Ascending aorta (tissue), 2 donors: ENCODE data around the gene BTBD2. TPM values are rescaled to one million over a fixed set of nuclear protein-coding genes. Genes with fewer than 3 reads are reported as not detected.

Experiments used
- DNase-seq, 2 donors: peaks; one replicate each; pipeline ENCODE4 v3.0.0-alpha.2; 2019; ENCODE audit warnings: low spot score in 2 of 2
- H3K27ac ChIP-seq, 2 donors: fragments of 200-600 bp; sonication (generic); one replicate each; pipeline ENCODE4 v1.5.1; 2016 to 2017; ENCODE audit warnings: mild to moderate bottlenecking in 1 of 2
- H3K27me3 ChIP-seq: fragments of 200-600 bp; sonication (generic); one replicate; pipeline ENCODE4 v1.5.1; 2017
- H3K36me3 ChIP-seq, 2 donors: fragments of 200-600 bp; sonication (generic); one replicate each; pipeline ENCODE4 v1.5.1; 2016
- H3K4me1 ChIP-seq, 2 donors: fragments of 200-600 bp; sonication (generic); one replicate each; pipeline ENCODE4 v1.5.1; 2016 to 2017; ENCODE audit warnings: mild to moderate bottlenecking in 1 of 2
- H3K4me3 ChIP-seq, 2 donors: fragments of 200-600 bp; sonication (generic); one replicate each; pipeline ENCODE4 v1.5.1; 2016 to 2017; ENCODE audit warnings: mild to moderate bottlenecking in 1 of 2
- H3K9me3 ChIP-seq, 2 donors: fragments of 200-600 bp; sonication (generic); one replicate each; pipeline ENCODE4 v1.5.1; 2016
- CTCF ChIP-seq, 3 experiments: fragments of 200-600 bp in 2 of 3; fragments of 450-650 bp in 1 of 3; sonication (generic) in 2 of 3; IDR thresholded peaks; one replicate each; pipeline ENCODE4 v1.5.1; 2016 to 2019; ENCODE audit warnings: antibody characterized with exemption in 3 of 3, mild to moderate bottlenecking in 1 of 3, moderate library complexity in 1 of 3
- intact Hi-C: fragments of 100-400 bp; cut with DNase I; formaldehyde crosslinking; loops from one replicate; pipeline ENCODE4 v1.15.1; 2023
- total RNA-seq: library from RNA; depleted of rRNA; stranded (reverse); fragments of >200 nt; gene quantifications from one replicate; pipeline ENCODE4 v1.1.0, GENCODE V29; 2016

The BTBD2 gene
- total RNA-seq, 1 donor from 2014 or later, result 90.1 TPM

- H3K9me3 ChIP-seq, result no peaks in the 10 kb centered on the region
- TF ChIP-seq CTCF (IDR thresholded peaks at IDR 0.05), result no peak
- no peak for DNase-seq
- no peaks in the 10 kb centered on the region for H3K36me3 ChIP-seq
- no peak overlapping the region for H3K27ac ChIP-seq
- intact Hi-C loops, result loop anchor here (10.0 kb wide), 1 partner anchor 108 kb away; the partner anchor contains the start of genes ADAT3 and SCAMP4
- H3K27me3 ChIP-seq, result no peaks in the 10 kb centered on the region
- H3K4me3 ChIP-seq, result no peak overlapping the region
- peaks cover 5 to 9% of the 10 kb centered on the region in 2 donors for H3K4me1 ChIP-seq
Observed at GRCh38 chr19:2012941-2013682, 2.4 kb downstream of the BTBD2 start.

DNA sequence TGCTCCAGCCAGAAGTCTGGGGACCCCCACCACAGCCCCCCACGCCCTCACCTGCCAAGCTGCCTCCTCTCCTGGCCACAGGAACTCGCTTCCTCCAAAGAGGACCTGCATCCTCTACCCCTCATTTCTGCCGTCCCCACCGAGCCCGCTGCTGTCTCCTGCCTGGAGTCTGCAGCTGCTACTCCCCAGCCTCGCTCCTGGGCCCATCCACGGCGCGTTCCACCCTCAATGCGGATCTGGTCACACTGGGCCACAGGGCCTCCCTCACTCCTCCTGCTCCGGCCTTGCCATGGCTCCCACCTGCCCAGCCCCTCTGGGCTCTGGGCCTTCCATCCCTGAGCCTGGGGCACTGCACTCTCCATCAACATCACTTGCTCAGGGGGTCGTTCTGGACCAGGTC is 4.3 kb downstream of the BTBD2 start:
- Histone ChIP-seq H3K4me1 (peaks cover 5% of the 10 kb centered on the region in 2 donors), H3K4me3 (no peak overlapping the region), H3K9me3 (no peaks in the 10 kb centered on the region), H3K36me3 (no peaks in the 10 kb centered on the region), H3K27me3 (no peaks in the 10 kb centered on the region), H3K27ac (no peak overlapping the region)
- no peak for TF ChIP-seq CTCF (IDR thresholded peaks at IDR 0.05)
- intact Hi-C loops, result loop anchor here (10.0 kb wide), 1 partner anchor 106 kb away; the partner anchor contains the start of genes ADAT3 and SCAMP4
- DNase-seq, result no peak

DNA sequence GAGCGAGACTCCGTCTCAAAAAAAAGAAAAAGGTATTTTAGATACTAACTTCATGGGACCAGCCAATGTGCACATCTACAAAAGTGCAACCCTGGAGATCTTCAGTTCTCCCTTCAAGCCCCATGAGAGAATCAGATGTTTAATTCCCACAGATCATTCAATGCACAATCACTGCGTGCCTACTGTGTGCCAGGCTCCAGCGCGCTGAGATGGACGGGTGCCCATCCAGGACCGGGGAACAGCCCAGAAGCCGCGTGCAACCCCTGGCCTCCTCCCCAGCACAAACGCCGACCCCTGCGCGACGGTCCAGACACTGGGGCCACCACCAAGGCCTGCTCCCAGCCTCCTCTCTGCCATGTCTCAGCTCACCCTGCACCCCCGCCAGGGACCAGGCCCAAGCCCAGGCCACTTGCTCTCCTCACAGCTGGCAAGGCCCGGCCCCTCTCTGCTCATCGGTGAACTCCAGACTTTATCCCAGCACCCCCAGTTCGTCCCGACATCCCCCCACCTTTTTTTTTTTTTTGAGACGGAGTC is 5.3 kb downstream of the BTBD2 start:
- Histone ChIP-seq H3K4me1 (peaks cover 4 to 5% of the 10 kb centered on the region in 2 donors), H3K9me3 (no peaks in the 10 kb centered on the region), H3K4me3 (no peak overlapping the region), H3K36me3 (no peaks in the 10 kb centered on the region), H3K27me3 (no peaks in the 10 kb centered on the region), H3K27ac (no peak overlapping the region)
- DNase-seq, result no peak
- intact Hi-C loops, result loop anchor here (10.0 kb wide), 1 partner anchor 105 kb away; the partner anchor contains the start of genes ADAT3 and SCAMP4
- no peak for TF ChIP-seq CTCF (IDR thresholded peaks at IDR 0.05)

GRCh38 chr19:2003874-2004273 is 11.6 kb downstream of the BTBD2 start:
- H3K27ac ChIP-seq, result no peak overlapping the region
- intact Hi-C loops, result no loop called here

DNA sequence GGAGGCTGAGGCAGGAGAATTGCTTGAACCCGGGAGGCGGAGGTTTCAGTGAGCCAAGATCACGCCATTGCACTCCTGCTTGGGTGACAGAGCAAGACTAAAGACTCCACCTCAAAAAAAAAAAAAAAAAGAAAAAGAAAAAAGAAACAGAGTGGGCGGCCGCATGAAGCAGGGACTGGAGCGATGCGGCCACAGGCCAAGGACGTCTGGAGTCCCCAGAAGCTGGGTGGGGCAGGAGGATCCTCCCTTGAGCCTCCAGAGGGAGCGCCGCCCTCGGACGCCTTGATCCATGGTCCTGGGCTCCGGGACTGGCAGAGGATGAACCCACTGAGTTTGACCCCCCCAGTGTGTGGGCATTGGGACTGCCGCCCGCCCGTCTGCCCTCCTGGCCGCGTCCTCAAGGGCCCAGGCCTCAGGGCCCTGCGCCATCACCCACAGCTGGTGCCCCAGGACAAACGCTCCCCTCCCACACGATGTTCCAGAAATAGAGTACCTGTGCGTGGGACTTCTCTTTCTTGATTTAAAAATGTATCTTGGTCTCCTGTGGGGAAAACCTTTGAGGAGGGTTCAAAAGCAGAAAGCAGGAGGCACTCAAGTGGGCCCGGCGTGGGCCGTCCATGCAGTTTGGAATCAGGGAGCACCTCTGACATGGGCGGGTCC is 15.5 kb downstream of the BTBD2 start:
- H3K4me1 ChIP-seq, result no peaks in the 10 kb centered on the region
- no peak for DNase-seq
- H3K9me3 ChIP-seq, result no peaks in the 10 kb centered on the region
- peaks cover 26 to 38% of the 10 kb centered on the region in 2 donors for H3K36me3 ChIP-seq
- H3K4me3 ChIP-seq, result no peak overlapping the region
- intact Hi-C loops, result no loop called here
- TF ChIP-seq CTCF (IDR thresholded peaks at IDR 0.05), result no peak
- no peak overlapping the region for H3K27ac ChIP-seq
- H3K27me3 ChIP-seq, result no peaks in the 10 kb centered on the region

More at GRCh38 chr19:2003874-2004273, 11.6 kb downstream of the BTBD2 start:
- TF ChIP-seq CTCF (IDR thresholded peaks at IDR 0.05), result no peak
- Histone ChIP-seq H3K36me3 (peaks cover 18 to 24% of the 10 kb centered on the region in 2 donors), H3K4me1 (no peaks in the 10 kb centered on the region), H3K9me3 (no peaks in the 10 kb centered on the region), H3K4me3 (no peak overlapping the region), H3K27me3 (no peaks in the 10 kb centered on the region)
- DNase-seq, result no peak
